Measurements from ENCODE around the gene UBN1.

UBN1 gene

DNA sequence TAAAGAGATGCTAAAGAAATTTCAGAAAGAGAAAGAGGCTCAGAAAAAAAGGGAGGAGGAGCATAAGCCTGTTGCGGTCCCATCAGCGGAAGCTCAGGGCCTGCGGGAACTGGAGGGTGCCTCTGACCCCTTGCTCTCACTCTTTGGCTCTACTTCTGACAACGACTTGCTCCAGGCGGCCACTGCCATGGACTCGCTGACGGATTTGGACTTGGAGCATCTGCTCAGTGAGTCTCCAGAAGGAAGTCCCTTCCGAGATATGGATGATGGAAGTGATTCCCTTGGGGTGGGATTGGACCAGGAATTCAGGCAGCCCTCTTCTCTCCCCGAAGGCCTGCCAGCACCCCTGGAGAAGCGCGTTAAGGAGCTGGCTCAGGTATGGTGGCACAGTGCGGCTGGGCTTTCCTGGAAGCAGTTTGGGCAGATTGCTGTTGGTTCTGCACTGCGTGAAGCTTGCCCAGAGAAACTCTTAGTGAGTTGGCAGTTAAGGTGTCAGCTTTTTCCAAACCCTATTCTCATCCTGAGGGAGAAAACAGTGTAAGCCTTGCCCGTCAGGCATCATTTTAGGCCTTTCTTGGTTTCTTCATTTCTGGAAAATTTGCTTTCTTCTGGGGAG is 13.6 kb downstream of the UBN1 start:
- no peak overlapping the region for H3K4me3 ChIP-seq (ENCODE audit: severe bottlenecking)
- no peaks in the 10 kb centered on the region for H3K27me3 ChIP-seq (ENCODE audit: insufficient read depth, poor library complexity, severe bottlenecking)
- H3K27ac ChIP-seq (ENCODE audit: poor library complexity, severe bottlenecking), result no peak overlapping the region
- peaks cover 84% of the 10 kb centered on the region for H3K36me3 ChIP-seq (ENCODE audit: low read depth)
- no peak for ATAC-seq (ENCODE audit: low read depth)
- TF ChIP-seq, protein P1, sequence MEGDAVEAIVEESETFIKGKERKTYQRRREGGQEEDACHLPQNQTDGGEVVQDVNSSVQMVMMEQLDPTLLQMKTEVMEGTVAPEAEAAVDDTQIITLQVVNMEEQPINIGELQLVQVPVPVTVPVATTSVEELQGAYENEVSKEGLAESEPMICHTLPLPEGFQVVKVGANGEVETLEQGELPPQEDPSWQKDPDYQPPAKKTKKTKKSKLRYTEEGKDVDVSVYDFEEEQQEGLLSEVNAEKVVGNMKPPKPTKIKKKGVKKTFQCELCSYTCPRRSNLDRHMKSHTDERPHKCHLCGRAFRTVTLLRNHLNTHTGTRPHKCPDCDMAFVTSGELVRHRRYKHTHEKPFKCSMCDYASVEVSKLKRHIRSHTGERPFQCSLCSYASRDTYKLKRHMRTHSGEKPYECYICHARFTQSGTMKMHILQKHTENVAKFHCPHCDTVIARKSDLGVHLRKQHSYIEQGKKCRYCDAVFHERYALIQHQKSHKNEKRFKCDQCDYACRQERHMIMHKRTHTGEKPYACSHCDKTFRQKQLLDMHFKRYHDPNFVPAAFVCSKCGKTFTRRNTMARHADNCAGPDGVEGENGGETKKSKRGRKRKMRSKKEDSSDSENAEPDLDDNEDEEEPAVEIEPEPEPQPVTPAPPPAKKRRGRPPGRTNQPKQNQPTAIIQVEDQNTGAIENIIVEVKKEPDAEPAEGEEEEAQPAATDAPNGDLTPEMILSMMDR (IDR thresholded peaks at IDR 0.05; ENCODE audit: poor library complexity, severe bottlenecking), result no peak
- DNase-seq (ENCODE audit: low spot score), result no peak
- peaks cover 9% of the 10 kb centered on the region for H3K4me1 ChIP-seq (ENCODE audit: insufficient read depth, poor library complexity, severe bottlenecking)
- H3K9me3 ChIP-seq (ENCODE audit: severe bottlenecking), result no peaks in the 10 kb centered on the region

DNA sequence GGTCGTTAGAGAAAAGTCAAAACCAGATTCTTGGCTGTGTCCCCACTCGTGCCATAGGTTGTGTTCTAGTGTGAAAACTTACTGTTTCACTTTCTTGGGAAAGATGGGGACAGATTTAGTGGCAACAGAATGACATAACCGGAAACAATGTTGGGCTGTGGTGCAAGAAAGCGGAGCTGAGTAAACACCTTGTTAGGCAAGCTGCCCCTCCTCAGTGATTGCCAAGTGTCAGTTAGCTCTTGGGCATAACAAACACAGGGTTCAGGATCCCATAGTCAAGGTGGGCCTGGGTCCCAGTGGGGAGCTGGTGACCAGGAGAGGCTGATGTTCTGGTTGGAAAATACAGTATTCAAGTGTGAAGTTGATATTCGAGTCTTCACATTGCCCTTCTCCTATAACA is 15.4 kb downstream of the UBN1 start:
- Histone ChIP-seq H3K36me3 (ENCODE audit: low read depth) (peaks cover 84% of the 10 kb centered on the region), H3K4me3 (ENCODE audit: severe bottlenecking) (no peak overlapping the region), H3K9me3 (ENCODE audit: severe bottlenecking) (no peaks in the 10 kb centered on the region), H3K4me1 (ENCODE audit: insufficient read depth, poor library complexity, severe bottlenecking) (peaks cover 9% of the 10 kb centered on the region), H3K27ac (ENCODE audit: poor library complexity, severe bottlenecking) (no peak overlapping the region), H3K27me3 (ENCODE audit: insufficient read depth, poor library complexity, severe bottlenecking) (no peaks in the 10 kb centered on the region)
- TF ChIP-seq, protein P1 (IDR thresholded peaks at IDR 0.05; ENCODE audit: poor library complexity, severe bottlenecking), result no peak
- DNase-seq (ENCODE audit: low spot score) (no peak), ATAC-seq (ENCODE audit: low read depth) (peak; percentile 40; the same call in 1 of the 3 replicates)

DNA sequence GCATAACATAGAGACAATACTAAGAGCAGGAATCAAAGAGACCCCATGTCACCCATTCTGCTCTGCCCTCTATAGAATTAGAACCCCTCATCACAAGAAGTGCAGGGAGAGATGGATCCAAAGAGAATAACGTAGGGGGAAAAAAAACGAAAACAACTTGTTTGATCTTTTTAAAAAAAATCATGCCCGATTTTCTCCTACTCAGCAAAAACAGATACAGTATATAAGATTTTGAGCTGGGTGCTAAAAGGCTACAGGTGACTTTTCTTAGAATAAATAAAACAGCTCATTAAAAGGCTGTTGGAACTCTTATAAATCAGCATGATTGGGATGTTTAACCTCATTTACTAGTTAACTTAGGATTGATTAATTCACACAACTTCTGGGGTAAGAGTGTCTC is 17.4 kb downstream of the UBN1 start:
- H3K36me3 ChIP-seq (ENCODE audit: low read depth), result peaks cover 81% of the 10 kb centered on the region
- ATAC-seq (ENCODE audit: low read depth) (no peak), DNase-seq (ENCODE audit: low spot score) (no peak)
- H3K4me1 ChIP-seq (ENCODE audit: insufficient read depth, poor library complexity, severe bottlenecking), result peaks cover 9% of the 10 kb centered on the region
- H3K27ac ChIP-seq (ENCODE audit: poor library complexity, severe bottlenecking), result no peak overlapping the region
- TF ChIP-seq, protein P1 (IDR thresholded peaks at IDR 0.05; ENCODE audit: poor library complexity, severe bottlenecking), result no peak
- no peak overlapping the region for H3K4me3 ChIP-seq (ENCODE audit: severe bottlenecking)
- no peaks in the 10 kb centered on the region for H3K27me3 ChIP-seq (ENCODE audit: insufficient read depth, poor library complexity, severe bottlenecking)
- H3K9me3 ChIP-seq (ENCODE audit: severe bottlenecking), result no peaks in the 10 kb centered on the region

DNA sequence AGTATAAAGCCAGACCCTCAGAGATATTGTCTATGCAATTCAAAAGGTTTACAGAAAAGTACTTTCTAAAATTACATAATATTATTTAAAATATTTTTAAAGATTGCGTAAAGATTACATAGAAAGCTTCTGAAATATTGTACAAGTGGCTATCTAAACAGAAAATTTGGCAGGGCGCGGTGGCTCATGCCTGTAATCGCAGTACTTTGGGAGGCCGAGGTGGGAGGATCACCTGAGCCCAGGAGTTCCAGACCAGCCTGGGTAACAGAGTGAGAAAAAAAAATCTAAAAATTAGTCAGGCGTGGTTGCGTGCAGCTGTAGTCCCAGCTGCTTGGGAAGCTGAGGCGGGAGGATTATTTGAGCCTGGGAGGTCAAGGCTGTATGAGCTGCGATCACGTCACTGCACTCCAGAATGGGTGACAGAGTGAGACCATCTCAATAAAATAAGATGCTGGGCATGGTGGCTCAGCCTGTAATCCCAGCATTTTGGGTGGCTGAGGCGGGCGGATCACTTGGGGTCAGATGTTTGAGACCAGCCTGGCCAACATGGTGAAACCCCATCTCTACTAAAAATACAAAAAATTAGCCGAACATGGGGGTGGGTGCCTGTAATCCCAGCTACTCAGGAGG is 18.1 kb downstream of the UBN1 start:
- no peak for ATAC-seq (ENCODE audit: low read depth)
- Histone ChIP-seq H3K4me3 (ENCODE audit: severe bottlenecking) (no peak overlapping the region), H3K36me3 (ENCODE audit: low read depth) (peaks cover 81% of the 10 kb centered on the region)

More for the DNA sequence above, 18.1 kb downstream of the UBN1 start:
- no peak overlapping the region for H3K27ac ChIP-seq (ENCODE audit: poor library complexity, severe bottlenecking)
- H3K4me1 ChIP-seq (ENCODE audit: insufficient read depth, poor library complexity, severe bottlenecking), result peaks cover 9% of the 10 kb centered on the region
- DNase-seq (ENCODE audit: low spot score), result no peak
- TF ChIP-seq, protein P1 (IDR thresholded peaks at IDR 0.05; ENCODE audit: poor library complexity, severe bottlenecking), result no peak
- no peaks in the 10 kb centered on the region for H3K27me3 ChIP-seq (ENCODE audit: insufficient read depth, poor library complexity, severe bottlenecking)
- H3K9me3 ChIP-seq (ENCODE audit: severe bottlenecking), result no peaks in the 10 kb centered on the region
